Mesendoderm (in vitro differentiated cells): Measurements from ENCODE around the gene KCNJ15.

Source experiments
- DNase-seq: peaks from one replicate; pipeline ENCODE4 v3.0.0; 2013
- H2AK5ac ChIP-seq: 2 replicates; pipeline ENCODE4 v1.6.1; 2013; ENCODE audit warnings: low read length, inconsistent platforms
- H2BK120ac ChIP-seq: 2 replicates; pipeline ENCODE4 v1.6.1; 2013; ENCODE audit warnings: low read depth, mild to moderate bottlenecking, low read length, moderate library complexity, mixed read lengths
- H2BK15ac ChIP-seq: replicated peaks from 2 replicates; pipeline ENCODE4 v1.6.1; 2013; ENCODE audit warnings: low read depth, mild to moderate bottlenecking, moderate library complexity
- H2BK5ac ChIP-seq: 2 replicates; pipeline ENCODE4 v1.6.1; 2013; ENCODE audit warnings: low read length, inconsistent platforms
- H3K18ac ChIP-seq: 2 replicates; pipeline ENCODE4 v1.6.1; 2013; ENCODE audit warnings: mild to moderate bottlenecking, low read length, mixed read lengths
- H3K23ac ChIP-seq: one replicate; pipeline ENCODE4 v1.6.1; 2013; ENCODE audit warnings: low read length
- H3K27ac ChIP-seq: 2 replicates; pipeline ENCODE4 v1.5.1; 2013; ENCODE audit warnings: low read depth, mild to moderate bottlenecking, inconsistent platforms, low read length, moderate library complexity
- H3K27me3 ChIP-seq: 2 replicates; pipeline ENCODE4 v1.6.1; 2013; ENCODE audit warnings: low read length, control low read depth, mild to moderate bottlenecking, inconsistent platforms; ENCODE audit not compliant: insufficient read depth, poor library complexity
- H3K36me3 ChIP-seq: 2 replicates; pipeline ENCODE4 v1.6.1; 2013; ENCODE audit warnings: low read length, inconsistent platforms; ENCODE audit not compliant: control insufficient read depth, insufficient read depth
- H3K4ac ChIP-seq: one replicate; pipeline ENCODE4 v1.6.1; 2013; ENCODE audit warnings: low read depth, mild to moderate bottlenecking, low read length, moderate library complexity
- H3K4me1 ChIP-seq: 2 replicates; pipeline ENCODE4 v1.6.1; 2013; ENCODE audit warnings: low read depth, low read length, inconsistent platforms; ENCODE audit not compliant: control insufficient read depth
- H3K4me2 ChIP-seq: 2 replicates; pipeline ENCODE4 v1.6.1; 2013; ENCODE audit warnings: low read length
- H3K4me3 ChIP-seq: 2 replicates; pipeline ENCODE4 v1.5.1; 2013; ENCODE audit warnings: mild to moderate bottlenecking, low read length
- H3K56ac ChIP-seq: one replicate; pipeline ENCODE4 v1.6.1; 2013; ENCODE audit warnings: low read length
- H3K79me1 ChIP-seq: 2 replicates; pipeline ENCODE4 v1.6.1; 2013; ENCODE audit warnings: low read length, inconsistent platforms
- H3K79me2 ChIP-seq: 2 replicates; pipeline ENCODE4 v1.6.1; 2013; ENCODE audit warnings: mild to moderate bottlenecking, low read length; ENCODE audit not compliant: control insufficient read depth, insufficient read depth
- H3K9ac ChIP-seq: 2 replicates; pipeline ENCODE4 v1.6.1; 2013; ENCODE audit warnings: low read length, inconsistent platforms
- H4K5ac ChIP-seq: one replicate; pipeline ENCODE4 v1.6.1; 2013; ENCODE audit warnings: low read length
- H4K8ac ChIP-seq: one replicate; pipeline ENCODE4 v1.6.1; 2013; ENCODE audit warnings: low read depth, mild to moderate bottlenecking, control low read depth, low read length, moderate library complexity
- WGBS: extraction: QIAGEN DNeasy Blood & Tissue Kit; methylation state at CpG from one replicate; pipeline ENCODE4 v1.1.7; 2013; ENCODE audit warnings: low lambda C conversion rate, missing lambda C conversion rate; ENCODE audit not compliant: insufficient coverage; ENCODE audit errors: extremely low coverage; 5-methylcytosine and 5-hydroxymethylcytosine counted together

The KCNJ15 gene

DNA sequence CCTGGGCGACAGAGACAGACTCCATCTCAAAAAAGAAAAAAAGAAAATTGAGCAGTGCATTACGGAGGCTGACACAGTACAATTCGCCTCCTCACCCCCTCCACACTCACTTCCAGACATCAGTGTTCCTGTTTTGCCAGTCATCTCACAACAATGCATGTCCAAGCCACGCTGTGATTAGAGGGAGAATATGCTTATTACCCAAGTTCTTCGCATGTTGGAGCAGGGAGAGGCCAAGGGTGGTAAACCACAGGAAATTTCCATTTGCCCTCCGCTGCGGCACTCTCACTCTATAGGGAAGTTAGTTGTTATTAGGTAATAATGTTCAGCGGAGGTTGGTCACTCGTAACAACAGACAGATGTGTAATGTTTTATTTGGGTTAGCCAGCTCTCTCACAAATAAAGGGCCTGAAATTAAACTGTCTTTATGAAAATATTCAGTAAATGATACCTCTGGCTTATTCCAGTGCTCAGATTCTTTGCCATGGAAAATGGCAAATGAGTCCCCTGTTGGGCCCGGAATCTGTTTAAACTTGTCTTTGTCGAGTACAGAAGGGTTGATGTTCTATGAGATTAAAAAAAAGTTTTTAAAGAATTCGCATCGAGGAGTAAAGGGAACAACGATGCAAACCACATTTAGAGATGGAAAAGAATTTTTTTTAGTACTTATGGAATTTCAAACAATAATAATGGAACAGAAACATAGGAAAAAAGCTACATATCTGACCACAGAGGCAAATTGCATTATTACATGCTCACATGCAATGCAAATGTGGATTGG, 33.1 kb downstream of the KCNJ15 start:
- H2BK5ac ChIP-seq, result no peak overlapping the region
- no peaks in the 10 kb centered on the region for H3K79me2 ChIP-seq
- no peak overlapping the region for H4K8ac ChIP-seq
- H3K18ac ChIP-seq, result no peak overlapping the region
- H2AK5ac ChIP-seq, result no peak overlapping the region
- H4K5ac ChIP-seq, result no peak overlapping the region
- no peaks in the 10 kb centered on the region for H3K27me3 ChIP-seq
- no CpG with 5 or more reads among the region's 14 CpGs for WGBS
- H3K23ac ChIP-seq, result no peak overlapping the region
- H3K56ac ChIP-seq, result no peak overlapping the region
- H3K9ac ChIP-seq, result no peak overlapping the region
- H3K4me1 ChIP-seq, result no peaks in the 10 kb centered on the region
- H3K4me2 ChIP-seq, result no peak overlapping the region
- no peaks in the 10 kb centered on the region for H3K36me3 ChIP-seq
- H2BK120ac ChIP-seq, result no peak overlapping the region
- no peak overlapping the region for H2BK15ac ChIP-seq
- H3K79me1 ChIP-seq, result no peaks in the 10 kb centered on the region
- DNase-seq, result peak; percentile 21
- no peak overlapping the region for H3K27ac ChIP-seq
- H3K4ac ChIP-seq, result no peak overlapping the region
- no peak overlapping the region for H3K4me3 ChIP-seq

DNA sequence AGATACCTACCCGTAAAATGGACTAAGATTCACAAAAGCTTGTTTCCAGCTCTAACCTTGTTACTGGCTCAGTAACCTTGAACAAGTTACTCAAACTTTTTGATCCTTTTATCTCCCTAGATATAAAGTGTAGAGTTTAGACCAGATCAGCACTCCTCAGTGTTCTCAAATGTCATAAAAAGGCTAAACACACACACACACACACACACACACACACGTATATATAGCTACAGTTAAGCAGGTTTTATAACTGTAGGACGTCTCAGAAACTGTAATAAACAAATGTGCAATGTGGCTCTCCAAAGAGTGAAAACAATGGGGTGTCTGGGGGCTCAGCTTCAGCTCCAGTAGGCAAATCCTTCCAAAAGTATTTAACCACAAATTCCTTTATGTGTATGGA, 34.0 kb downstream of the KCNJ15 start:
- Histone ChIP-seq H3K27me3 (no peaks in the 10 kb centered on the region), H3K36me3 (no peaks in the 10 kb centered on the region), H3K79me2 (no peaks in the 10 kb centered on the region), H3K27ac (no peak overlapping the region), H3K4me1 (no peaks in the 10 kb centered on the region), H2BK5ac (no peak overlapping the region), H2BK120ac (no peak overlapping the region), H3K9ac (no peak overlapping the region), H3K23ac (no peak overlapping the region), H3K79me1 (no peaks in the 10 kb centered on the region), H3K4me3 (no peak overlapping the region), H4K8ac (no peak overlapping the region), H3K4me2 (no peak overlapping the region), H4K5ac (no peak overlapping the region), H3K56ac (no peak overlapping the region), H3K4ac (no peak overlapping the region), H2BK15ac (no peak overlapping the region), H2AK5ac (no peak overlapping the region), H3K18ac (no peak overlapping the region)
- no CpG with 5 or more reads among the region's 3 CpGs for WGBS
- DNase-seq, result no peak

DNA sequence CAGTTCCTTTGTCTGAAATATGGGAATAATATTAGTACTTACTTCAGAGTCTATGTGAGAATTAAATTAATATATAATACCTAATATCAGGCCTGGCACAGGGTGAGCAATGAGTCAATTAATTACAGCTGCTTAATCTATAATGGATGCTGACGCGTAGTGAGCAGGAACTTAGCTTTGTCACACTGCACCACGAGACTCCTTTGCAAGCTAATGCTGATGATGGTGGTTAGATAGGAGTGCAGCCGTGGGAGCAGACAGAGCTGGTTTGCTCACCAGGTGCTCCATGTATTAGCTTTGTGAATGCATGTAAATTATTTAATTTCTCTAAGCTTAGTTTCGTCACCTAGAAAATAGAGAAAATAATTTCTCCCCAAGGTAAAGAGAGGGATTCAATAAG, 35.1 kb downstream of the KCNJ15 start:
- H3K79me1 ChIP-seq, result no peaks in the 10 kb centered on the region
- H2BK15ac ChIP-seq, result no peak overlapping the region
- H3K27me3 ChIP-seq, result no peaks in the 10 kb centered on the region
- H2BK5ac ChIP-seq, result no peak overlapping the region
- no peaks in the 10 kb centered on the region for H3K79me2 ChIP-seq
- H3K23ac ChIP-seq, result no peak overlapping the region
- no peak overlapping the region for H3K56ac ChIP-seq
- no peak overlapping the region for H4K8ac ChIP-seq
- no peak overlapping the region for H2AK5ac ChIP-seq
- no peak overlapping the region for H2BK120ac ChIP-seq
- no peak for DNase-seq
- no peak overlapping the region for H3K9ac ChIP-seq
- H3K4me3 ChIP-seq, result no peak overlapping the region
- no peak overlapping the region for H3K4me2 ChIP-seq
- no peak overlapping the region for H3K18ac ChIP-seq
- H3K27ac ChIP-seq, result no peak overlapping the region
- peaks cover 3% of the 10 kb centered on the region for H3K4me1 ChIP-seq
- no peak overlapping the region for H4K5ac ChIP-seq
- no peak overlapping the region for H3K4ac ChIP-seq
- no peaks in the 10 kb centered on the region for H3K36me3 ChIP-seq
- WGBS, result no CpG with 5 or more reads among the region's 5 CpGs

DNA sequence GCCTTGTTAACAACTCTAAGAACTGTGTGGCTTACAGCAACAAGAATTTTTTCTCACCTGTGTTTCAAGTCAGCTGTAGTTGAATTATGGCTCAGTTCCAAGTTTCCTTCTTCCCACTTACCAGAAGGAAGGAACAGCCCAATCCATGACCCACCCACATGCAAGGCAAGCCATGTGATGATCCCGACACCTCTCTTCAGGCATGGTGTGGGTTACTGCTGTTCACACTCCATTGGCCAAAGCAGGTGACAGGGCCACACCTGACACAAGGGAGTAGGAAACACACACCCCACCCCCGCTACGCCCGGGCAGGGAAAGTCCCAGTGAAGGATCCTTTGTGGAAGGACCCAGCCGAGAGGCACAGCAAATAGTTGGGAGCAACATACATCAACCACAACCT, 36.3 kb downstream of the KCNJ15 start:
- Histone ChIP-seq H2BK15ac (no peak overlapping the region), H4K5ac (no peak overlapping the region), H3K27ac (no peak overlapping the region), H3K23ac (no peak overlapping the region), H2BK5ac (no peak overlapping the region), H2BK120ac (no peak overlapping the region), H3K27me3 (no peaks in the 10 kb centered on the region), H2AK5ac (no peak overlapping the region), H3K36me3 (no peaks in the 10 kb centered on the region), H3K4ac (no peak overlapping the region), H3K9ac (no peak overlapping the region), H3K4me2 (no peak overlapping the region), H3K4me1 (peaks cover 3% of the 10 kb centered on the region), H3K18ac (no peak overlapping the region), H3K4me3 (no peak overlapping the region), H4K8ac (no peak overlapping the region), H3K79me1 (no peaks in the 10 kb centered on the region), H3K56ac (no peak overlapping the region), H3K79me2 (no peaks in the 10 kb centered on the region)
- WGBS, result no CpG with 5 or more reads among the region's 5 CpGs
- no peak for DNase-seq

DNA sequence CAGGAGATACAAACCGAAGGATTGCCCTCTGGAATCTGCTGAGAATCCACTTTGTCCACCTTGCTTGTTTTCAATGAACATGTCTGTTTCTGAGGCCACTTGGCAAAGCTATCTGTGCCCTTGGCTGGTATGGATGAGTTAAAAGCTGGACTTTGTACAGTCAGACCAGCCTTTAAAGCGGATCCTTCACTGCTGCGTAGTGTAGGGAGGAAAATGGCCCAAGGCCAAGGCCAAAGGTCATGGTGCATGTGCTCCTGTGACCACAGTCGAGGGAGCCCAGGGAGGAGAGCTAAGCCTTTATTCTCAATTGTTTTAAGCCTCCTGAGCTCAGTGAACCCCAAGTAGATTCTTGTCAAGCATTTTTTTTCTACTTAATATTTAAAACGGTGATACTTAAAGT, 37.0 kb downstream of the KCNJ15 start:
- Histone ChIP-seq H3K56ac (no peak overlapping the region), H3K27ac (no peak overlapping the region), H3K79me1 (no peaks in the 10 kb centered on the region), H3K4ac (no peak overlapping the region), H3K27me3 (no peaks in the 10 kb centered on the region), H3K4me1 (peaks cover 3% of the 10 kb centered on the region), H4K5ac (no peak overlapping the region), H3K18ac (no peak overlapping the region), H3K23ac (no peak overlapping the region), H2BK15ac (no peak overlapping the region), H3K9ac (no peak overlapping the region), H3K79me2 (no peaks in the 10 kb centered on the region), H2BK5ac (no peak overlapping the region), H3K36me3 (no peaks in the 10 kb centered on the region), H3K4me3 (no peak overlapping the region), H4K8ac (no peak overlapping the region), H3K4me2 (no peak overlapping the region), H2BK120ac (no peak overlapping the region), H2AK5ac (no peak overlapping the region)
- no peak for DNase-seq
- no CpG with 5 or more reads among the region's 5 CpGs for WGBS

DNA sequence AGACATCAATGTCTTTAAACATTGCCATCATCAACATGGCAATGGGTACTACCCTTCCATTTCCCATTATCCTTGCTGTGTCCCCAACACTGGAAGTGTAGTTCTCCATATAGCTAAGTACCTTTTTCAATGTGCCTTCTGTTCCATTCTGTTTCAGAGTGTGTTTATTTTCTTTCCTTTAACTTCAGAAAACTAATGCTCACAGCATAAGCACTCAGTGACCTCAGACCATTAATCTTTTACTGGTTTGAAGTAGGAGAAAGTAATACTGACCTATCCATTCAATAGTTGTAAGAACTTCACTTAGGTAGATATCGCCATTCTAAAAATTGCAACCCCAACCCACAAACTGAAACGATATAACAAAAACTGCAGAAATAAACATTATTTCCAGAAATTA, 37.8 kb downstream of the KCNJ15 start:
- H2AK5ac ChIP-seq, result no peak overlapping the region
- no peaks in the 10 kb centered on the region for H3K36me3 ChIP-seq
- no peak overlapping the region for H3K27ac ChIP-seq
- H3K4me2 ChIP-seq, result no peak overlapping the region
- no peak overlapping the region for H2BK15ac ChIP-seq
- no peaks in the 10 kb centered on the region for H3K27me3 ChIP-seq
- no peak overlapping the region for H2BK120ac ChIP-seq
- H3K4ac ChIP-seq, result no peak overlapping the region
- no peak overlapping the region for H3K23ac ChIP-seq
- no CpG with 5 or more reads among the region's 2 CpGs for WGBS
- no peak for DNase-seq
- H3K79me1 ChIP-seq, result no peaks in the 10 kb centered on the region
- H3K56ac ChIP-seq, result no peak overlapping the region
- no peaks in the 10 kb centered on the region for H3K79me2 ChIP-seq
- H2BK5ac ChIP-seq, result no peak overlapping the region
- H4K5ac ChIP-seq, result no peak overlapping the region
- H3K4me3 ChIP-seq, result no peak overlapping the region
- no peak overlapping the region for H3K18ac ChIP-seq
- H4K8ac ChIP-seq, result no peak overlapping the region
- no peak overlapping the region for H3K9ac ChIP-seq
- H3K4me1 ChIP-seq, result peaks cover 3% of the 10 kb centered on the region
